SK-N-SH (cell line): ENCODE measurements around the gene ZNF236. TPM values are rescaled to one million over a fixed set of nuclear protein-coding genes. Genes with fewer than 3 reads are reported as not detected.

Source experiments
- CTCF ChIA-PET: fragments of 300-600, 350-600 bp; formaldehyde crosslinking; extraction: SDS; loops from one replicate; lab custom pipeline; 2021; lab: Yijun Ruan, JAX
- POLR2A ChIA-PET: fragments of 350-600 bp; sonication (Branson Sonifier 250); formaldehyde crosslinking; extraction: SDS; loops from one replicate; lab custom pipeline; 2020; ENCODE audit warnings: antibody characterized with exemption, inconsistent platforms; lab: Yijun Ruan, JAX
- DNase-seq: peaks from one replicate; pipeline ENCODE4 v3.0.0; 2012
- H2AFZ ChIP-seq: fragments of 200-600 bp; sonication (generic); 2 replicates; pipeline ENCODE4 v1.8.1; 2016; ENCODE audit warnings: antibody characterized with exemption, mild to moderate bottlenecking, low read depth
- H3F3A ChIP-seq: fragments of 200-600 bp; sonication (generic); replicated peaks from 2 replicates; pipeline ENCODE3; 2016; ENCODE audit warnings: antibody characterized with exemption, mild to moderate bottlenecking; ENCODE audit not compliant: insufficient read depth
- H3K27ac ChIP-seq, 2 experiments: fragments of 200-500 bp in 1 of 2; fragments of 200-600 bp in 1 of 2; sonication (Bioruptor generic) in 1 of 2; sonication (generic), shearing (Covaris generic) in 1 of 2; 2 replicates each; pipeline versions ENCODE4 v1.5.1 to v1.6.1; 2014 to 2016; ENCODE audit warnings: low read depth in 2 of 2, inconsistent platforms in 1 of 2, low read length in 1 of 2, mild to moderate bottlenecking in 1 of 2, mixed read lengths in 1 of 2
- H3K27me3 ChIP-seq: fragments of 200-600 bp; sonication (generic), shearing (Covaris generic); 2 replicates; pipeline ENCODE4 v1.6.1; 2016; ENCODE audit warnings: mixed run types; ENCODE audit not compliant: insufficient read depth
- H3K36me3 ChIP-seq, 2 experiments: fragments of 200-500 bp in 1 of 2; fragments of 200-600 bp in 1 of 2; sonication (Bioruptor generic) in 1 of 2; sonication (generic) in 1 of 2; replicated peaks in 1 of 2; 2 replicates each; pipeline versions ENCODE3 to v1.5.1; 2014 to 2016; ENCODE audit warnings: low read length in 1 of 2, mild to moderate bottlenecking in 1 of 2; ENCODE audit not compliant: insufficient read depth in 2 of 2, control insufficient read depth in 1 of 2
- H3K4me1 ChIP-seq, 2 experiments: fragments of 200-500 bp in 1 of 2; fragments of 200-600 bp in 1 of 2; sonication (Bioruptor generic) in 1 of 2; sonication (generic), shearing (Covaris generic) in 1 of 2; 2 replicates each; pipeline versions ENCODE4 v1.5.1 to v1.6.1; 2014 to 2016; ENCODE audit warnings: low read depth in 1 of 2, low read length in 1 of 2, mixed run types in 1 of 2; ENCODE audit not compliant: insufficient read depth in 2 of 2, control insufficient read depth in 1 of 2
- H3K4me2 ChIP-seq: fragments of 200-600 bp; sonication (generic), shearing (Covaris generic); 2 replicates; pipeline ENCODE4 v1.6.1; 2017; ENCODE audit warnings: mixed run types
- H3K4me3 ChIP-seq, 2 experiments: fragments of 200-500 bp in 1 of 2; fragments of 200-600 bp in 1 of 2; sonication (Bioruptor generic) in 1 of 2; sonication (generic), shearing (Covaris generic) in 1 of 2; 2 replicates each; pipeline versions ENCODE4 v1.5.1 to v1.8.1; 2014 to 2016; ENCODE audit warnings: low read depth in 2 of 2, inconsistent platforms in 1 of 2, low read length in 1 of 2, mild to moderate bottlenecking in 1 of 2, mixed read lengths in 1 of 2, moderate library complexity in 1 of 2
- H3K79me2 ChIP-seq: fragments of 200-600 bp; sonication (generic); 2 replicates; pipeline ENCODE4 v1.8.1; 2017; ENCODE audit warnings: mild to moderate bottlenecking; ENCODE audit not compliant: insufficient read depth
- H3K9ac ChIP-seq: fragments of 200-600 bp; sonication (generic); 2 replicates; pipeline ENCODE4 v1.6.1; 2017; ENCODE audit warnings: mixed run types
- H3K9me2 ChIP-seq: fragments of 200-600 bp; sonication (generic); 2 replicates; pipeline ENCODE4 v1.6.1; 2017; ENCODE audit warnings: mixed run types
- H3K9me3 ChIP-seq: fragments of 200-600 bp; sonication (generic); 2 replicates; pipeline ENCODE4 v1.6.1; 2017; ENCODE audit warnings: mixed run types, mild to moderate bottlenecking, moderate library complexity
- H4K20me1 ChIP-seq: fragments of 200-600 bp; sonication (generic); 2 replicates; pipeline ENCODE4 v1.6.1; 2017; ENCODE audit warnings: mild to moderate bottlenecking, mixed run types; ENCODE audit not compliant: insufficient read depth
- EP300 ChIP-seq, 2 experiments: IDR thresholded peaks; 2 replicates each; pipeline versions ENCODE4 v1.4.0 to v1.6.1; 2012; ENCODE audit warnings: borderline replicate concordance in 1 of 2, low read depth in 1 of 2, low read length in 1 of 2
- EZH2phosphoT487 ChIP-seq: fragments of 200-600 bp; sonication (generic); IDR thresholded peaks from 2 replicates; pipeline ENCODE4 v1.6.1; 2017; ENCODE audit warnings: low read depth, mixed run types, mild to moderate bottlenecking, antibody characterized with exemption, moderate library complexity, borderline replicate concordance
- FOSL2 ChIP-seq: IDR thresholded peaks from 2 replicates; pipeline ENCODE4 v1.4.0; 2012; ENCODE audit warnings: low read depth, mild to moderate bottlenecking, moderate library complexity, borderline replicate concordance
- FOXJ3 ChIP-seq: sonication (generic); formaldehyde crosslinking; IDR thresholded peaks from 2 replicates; pipeline ENCODE4 v1.5.1; 2020; ENCODE audit warnings: mild to moderate bottlenecking, missing genetic modification reagents
- FOXM1 ChIP-seq: IDR thresholded peaks from 2 replicates; pipeline ENCODE4 v1.4.0; 2012; ENCODE audit warnings: low read depth, mild to moderate bottlenecking
- GABPA ChIP-seq: IDR thresholded peaks from 2 replicates; pipeline ENCODE4 v1.4.0; 2012; ENCODE audit warnings: low read depth, mild to moderate bottlenecking
- NFIC ChIP-seq: IDR thresholded peaks from 2 replicates; pipeline ENCODE4 v1.4.0; 2012; ENCODE audit warnings: borderline replicate concordance
- NRF1 ChIP-seq: IDR thresholded peaks from 2 replicates; pipeline ENCODE4 v1.6.1; 2012; ENCODE audit warnings: low read depth, mild to moderate bottlenecking, low read length
- RAD21 ChIP-seq: IDR thresholded peaks from 2 replicates; pipeline ENCODE4 v1.6.1; 2012; ENCODE audit warnings: mild to moderate bottlenecking, low read length
- RXRA ChIP-seq: IDR thresholded peaks from 2 replicates; pipeline ENCODE4 v1.4.0; 2012; ENCODE audit warnings: low read depth, mild to moderate bottlenecking, borderline replicate concordance
- SMC3 ChIP-seq: IDR thresholded peaks from 2 replicates; pipeline ENCODE4 v1.6.1; 2012; ENCODE audit warnings: low read depth, low read length, improper control_type of control experiment
- TAF1 ChIP-seq: IDR thresholded peaks from 2 replicates; pipeline ENCODE4 v1.6.1; 2012; ENCODE audit warnings: low read depth, mild to moderate bottlenecking, low read length, moderate library complexity, borderline replicate concordance
- TCF12 ChIP-seq: IDR thresholded peaks from 2 replicates; pipeline ENCODE4 v1.4.0; 2012
- TEAD4 ChIP-seq: IDR thresholded peaks from 2 replicates; pipeline ENCODE4 v1.4.0; 2012; ENCODE audit warnings: mild to moderate bottlenecking, borderline replicate concordance; ENCODE audit not compliant: insufficient read depth
- WGBS: methylation state at CpG from one replicate; pipeline ENCODE4 v1.1.6; 2017; ENCODE audit warnings: low lambda C conversion rate; 5-methylcytosine and 5-hydroxymethylcytosine counted together
- polyA plus RNA-seq, 3 experiments: library from polyadenylated mRNA; depleted of rRNA; stranded (reverse); fragments of >200 nt; gene quantifications; 2 replicates each; pipeline ENCODE4 v1.2.3, GENCODE V29; 2012
- TF ChIP-seq, protein P1 (sequence below): fragments of 200-600 bp; sonication (generic); IDR thresholded peaks from 2 replicates; pipeline ENCODE4 v1.6.1; 2017; ENCODE audit warnings: antibody characterized with exemption, mild to moderate bottlenecking, moderate library complexity
- TF ChIP-seq, protein P2 (sequence below): IDR thresholded peaks from 2 replicates; pipeline ENCODE4 v1.4.0; 2012; ENCODE audit warnings: low read depth
- TF ChIP-seq, protein P3 (sequence below): IDR thresholded peaks from 2 replicates; pipeline ENCODE4 v1.6.1; 2012; ENCODE audit warnings: mild to moderate bottlenecking, low read depth, low read length, moderate library complexity
- TF ChIP-seq, protein P4 (sequence below): IDR thresholded peaks from 2 replicates; pipeline ENCODE4 v1.4.0; 2012; ENCODE audit warnings: low read depth, borderline replicate concordance
- TF ChIP-seq, protein P5 (sequence below): IDR thresholded peaks from 2 replicates; pipeline ENCODE4; 2012

The ZNF236 gene
- polyA plus RNA-seq, 1 of the 3 experiments (the other 2 are of a cell fraction): 4.2 TPM

DNA sequence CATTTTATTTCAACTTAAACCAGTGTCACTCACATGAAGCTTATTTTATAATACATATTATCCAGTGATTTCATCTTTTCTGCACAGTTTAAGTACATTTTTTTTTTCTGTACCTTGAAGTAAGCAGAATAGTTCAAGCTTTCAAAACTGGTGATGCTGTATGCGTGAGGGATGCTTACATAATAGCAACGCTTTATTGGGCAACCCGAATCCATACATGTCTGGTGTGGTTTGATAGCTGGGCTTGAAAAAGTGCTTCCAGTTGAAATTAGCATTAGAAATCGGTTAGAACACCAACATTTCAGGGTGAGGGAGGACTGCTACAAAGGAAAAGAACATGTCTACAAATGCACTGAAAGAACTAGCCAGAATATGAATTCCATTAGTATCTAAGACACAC, 192.8 kb downstream of the ZNF236 start:
- Histone ChIP-seq H4K20me1 (no peaks in the 10 kb centered on the region), H3K4me1 (no peaks in the 10 kb centered on the region), H3K9ac (no peak overlapping the region), H3K79me2 (no peaks in the 10 kb centered on the region), H3K4me3 (no peak overlapping the region), H3K27me3 (no peaks in the 10 kb centered on the region), H3K4me2 (no peak overlapping the region), H2AFZ (no peak overlapping the region), H3K9me2 (no peaks in the 10 kb centered on the region), H3K9me3 (no peaks in the 10 kb centered on the region), H3K36me3 (no peaks in the 10 kb centered on the region), H3F3A (no peaks in the 10 kb centered on the region), H3K27ac (no peak overlapping the region)
- no peak for DNase-seq
- TF ChIP-seq, protein P1, sequence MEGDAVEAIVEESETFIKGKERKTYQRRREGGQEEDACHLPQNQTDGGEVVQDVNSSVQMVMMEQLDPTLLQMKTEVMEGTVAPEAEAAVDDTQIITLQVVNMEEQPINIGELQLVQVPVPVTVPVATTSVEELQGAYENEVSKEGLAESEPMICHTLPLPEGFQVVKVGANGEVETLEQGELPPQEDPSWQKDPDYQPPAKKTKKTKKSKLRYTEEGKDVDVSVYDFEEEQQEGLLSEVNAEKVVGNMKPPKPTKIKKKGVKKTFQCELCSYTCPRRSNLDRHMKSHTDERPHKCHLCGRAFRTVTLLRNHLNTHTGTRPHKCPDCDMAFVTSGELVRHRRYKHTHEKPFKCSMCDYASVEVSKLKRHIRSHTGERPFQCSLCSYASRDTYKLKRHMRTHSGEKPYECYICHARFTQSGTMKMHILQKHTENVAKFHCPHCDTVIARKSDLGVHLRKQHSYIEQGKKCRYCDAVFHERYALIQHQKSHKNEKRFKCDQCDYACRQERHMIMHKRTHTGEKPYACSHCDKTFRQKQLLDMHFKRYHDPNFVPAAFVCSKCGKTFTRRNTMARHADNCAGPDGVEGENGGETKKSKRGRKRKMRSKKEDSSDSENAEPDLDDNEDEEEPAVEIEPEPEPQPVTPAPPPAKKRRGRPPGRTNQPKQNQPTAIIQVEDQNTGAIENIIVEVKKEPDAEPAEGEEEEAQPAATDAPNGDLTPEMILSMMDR: no peak
- TF ChIP-seq TAF1 (no peak), FOSL2 (no peak), GABPA (no peak), FOXM1 (no peak), TEAD4 (no peak), FOXJ3 (CRISPR knock-in tag) (no peak), SMC3 (no peak), EZH2phosphoT487 (no peak), TCF12 (no peak), RAD21 (no peak), RXRA (no peak), EP300 (IDR thresholded peaks at IDR 0.05; ENCODE audit: borderline replicate concordance in 1 of 2, low read depth in 1 of 2, low read length in 1 of 2) (no peak), NFIC (no peak), NRF1 (no peak)
- TF ChIP-seq, protein P2, sequence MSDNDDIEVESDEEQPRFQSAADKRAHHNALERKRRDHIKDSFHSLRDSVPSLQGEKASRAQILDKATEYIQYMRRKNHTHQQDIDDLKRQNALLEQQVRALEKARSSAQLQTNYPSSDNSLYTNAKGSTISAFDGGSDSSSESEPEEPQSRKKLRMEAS: no peak
- TF ChIP-seq, protein P3, sequence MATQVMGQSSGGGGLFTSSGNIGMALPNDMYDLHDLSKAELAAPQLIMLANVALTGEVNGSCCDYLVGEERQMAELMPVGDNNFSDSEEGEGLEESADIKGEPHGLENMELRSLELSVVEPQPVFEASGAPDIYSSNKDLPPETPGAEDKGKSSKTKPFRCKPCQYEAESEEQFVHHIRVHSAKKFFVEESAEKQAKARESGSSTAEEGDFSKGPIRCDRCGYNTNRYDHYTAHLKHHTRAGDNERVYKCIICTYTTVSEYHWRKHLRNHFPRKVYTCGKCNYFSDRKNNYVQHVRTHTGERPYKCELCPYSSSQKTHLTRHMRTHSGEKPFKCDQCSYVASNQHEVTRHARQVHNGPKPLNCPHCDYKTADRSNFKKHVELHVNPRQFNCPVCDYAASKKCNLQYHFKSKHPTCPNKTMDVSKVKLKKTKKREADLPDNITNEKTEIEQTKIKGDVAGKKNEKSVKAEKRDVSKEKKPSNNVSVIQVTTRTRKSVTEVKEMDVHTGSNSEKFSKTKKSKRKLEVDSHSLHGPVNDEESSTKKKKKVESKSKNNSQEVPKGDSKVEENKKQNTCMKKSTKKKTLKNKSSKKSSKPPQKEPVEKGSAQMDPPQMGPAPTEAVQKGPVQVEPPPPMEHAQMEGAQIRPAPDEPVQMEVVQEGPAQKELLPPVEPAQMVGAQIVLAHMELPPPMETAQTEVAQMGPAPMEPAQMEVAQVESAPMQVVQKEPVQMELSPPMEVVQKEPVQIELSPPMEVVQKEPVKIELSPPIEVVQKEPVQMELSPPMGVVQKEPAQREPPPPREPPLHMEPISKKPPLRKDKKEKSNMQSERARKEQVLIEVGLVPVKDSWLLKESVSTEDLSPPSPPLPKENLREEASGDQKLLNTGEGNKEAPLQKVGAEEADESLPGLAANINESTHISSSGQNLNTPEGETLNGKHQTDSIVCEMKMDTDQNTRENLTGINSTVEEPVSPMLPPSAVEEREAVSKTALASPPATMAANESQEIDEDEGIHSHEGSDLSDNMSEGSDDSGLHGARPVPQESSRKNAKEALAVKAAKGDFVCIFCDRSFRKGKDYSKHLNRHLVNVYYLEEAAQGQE: no peak
- TF ChIP-seq, protein P4, sequence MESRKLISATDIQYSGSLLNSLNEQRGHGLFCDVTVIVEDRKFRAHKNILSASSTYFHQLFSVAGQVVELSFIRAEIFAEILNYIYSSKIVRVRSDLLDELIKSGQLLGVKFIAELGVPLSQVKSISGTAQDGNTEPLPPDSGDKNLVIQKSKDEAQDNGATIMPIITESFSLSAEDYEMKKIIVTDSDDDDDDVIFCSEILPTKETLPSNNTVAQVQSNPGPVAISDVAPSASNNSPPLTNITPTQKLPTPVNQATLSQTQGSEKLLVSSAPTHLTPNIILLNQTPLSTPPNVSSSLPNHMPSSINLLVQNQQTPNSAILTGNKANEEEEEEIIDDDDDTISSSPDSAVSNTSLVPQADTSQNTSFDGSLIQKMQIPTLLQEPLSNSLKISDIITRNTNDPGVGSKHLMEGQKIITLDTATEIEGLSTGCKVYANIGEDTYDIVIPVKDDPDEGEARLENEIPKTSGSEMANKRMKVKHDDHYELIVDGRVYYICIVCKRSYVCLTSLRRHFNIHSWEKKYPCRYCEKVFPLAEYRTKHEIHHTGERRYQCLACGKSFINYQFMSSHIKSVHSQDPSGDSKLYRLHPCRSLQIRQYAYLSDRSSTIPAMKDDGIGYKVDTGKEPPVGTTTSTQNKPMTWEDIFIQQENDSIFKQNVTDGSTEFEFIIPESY: no peak
- TF ChIP-seq, protein P5, sequence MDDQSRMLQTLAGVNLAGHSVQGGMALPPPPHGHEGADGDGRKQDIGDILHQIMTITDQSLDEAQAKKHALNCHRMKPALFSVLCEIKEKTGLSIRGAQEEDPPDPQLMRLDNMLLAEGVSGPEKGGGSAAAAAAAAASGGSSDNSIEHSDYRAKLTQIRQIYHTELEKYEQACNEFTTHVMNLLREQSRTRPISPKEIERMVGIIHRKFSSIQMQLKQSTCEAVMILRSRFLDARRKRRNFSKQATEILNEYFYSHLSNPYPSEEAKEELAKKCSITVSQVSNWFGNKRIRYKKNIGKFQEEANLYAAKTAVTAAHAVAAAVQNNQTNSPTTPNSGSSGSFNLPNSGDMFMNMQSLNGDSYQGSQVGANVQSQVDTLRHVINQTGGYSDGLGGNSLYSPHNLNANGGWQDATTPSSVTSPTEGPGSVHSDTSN: no peak
- ChIA-PET POLR2A (no interaction called here), CTCF (interaction anchor here (1.3 to 3.2 kb wide), 2 partner anchors 10 to 14 kb away, joined by 3 to 20 read pairs; no protein-coding TSS in a partner anchor)
- WGBS: 77% methylated on average over 4 of the region's 4 CpGs
